Aortic smooth muscle cell (primary cell): ENCODE data around the gene OR10A7. TPM values are rescaled to one million over a fixed set of nuclear protein-coding genes. Genes with fewer than 3 reads are reported as not detected.

Experiments
- total RNA-seq: library from RNA; depleted of rRNA; stranded (reverse); fragments of >200 nt; gene quantifications from 2 replicates; pipeline ENCODE4 v1.2.3, GENCODE V29; 2014

Gene OR10A7, protein sequence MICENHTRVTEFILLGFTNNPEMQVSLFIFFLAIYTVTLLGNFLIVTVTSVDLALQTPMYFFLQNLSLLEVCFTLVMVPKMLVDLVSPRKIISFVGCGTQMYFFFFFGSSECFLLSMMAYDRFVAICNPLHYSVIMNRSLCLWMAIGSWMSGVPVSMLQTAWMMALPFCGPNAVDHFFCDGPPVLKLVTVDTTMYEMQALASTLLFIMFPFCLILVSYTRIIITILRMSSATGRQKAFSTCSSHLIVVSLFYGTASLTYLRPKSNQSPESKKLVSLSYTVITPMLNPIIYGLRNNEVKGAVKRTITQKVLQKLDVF
- total RNA-seq: not detected in 2 replicates

DNA sequence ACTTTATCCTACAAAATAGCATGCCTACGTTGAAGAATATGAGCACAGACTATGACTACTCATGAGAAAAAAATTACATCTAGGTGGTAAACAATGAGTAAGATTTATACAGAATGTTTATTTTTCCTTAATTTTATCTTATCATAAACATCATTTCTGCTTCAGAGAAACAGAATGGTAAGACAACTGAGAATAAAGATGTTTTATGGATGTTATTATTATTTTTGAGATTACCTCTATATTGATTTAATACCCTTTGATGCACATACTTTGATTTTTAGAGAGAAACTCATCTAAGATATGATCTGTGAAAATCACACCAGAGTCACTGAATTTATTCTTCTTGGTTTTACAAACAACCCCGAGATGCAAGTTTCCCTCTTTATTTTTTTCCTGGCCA lies at the start of gene OR10A7:
TSS of gene OR10A7 (plus strand) at position 301 of the 400 bp plus-strand sequence. CDS start at position 301, 0 bp downstream.

DNA sequence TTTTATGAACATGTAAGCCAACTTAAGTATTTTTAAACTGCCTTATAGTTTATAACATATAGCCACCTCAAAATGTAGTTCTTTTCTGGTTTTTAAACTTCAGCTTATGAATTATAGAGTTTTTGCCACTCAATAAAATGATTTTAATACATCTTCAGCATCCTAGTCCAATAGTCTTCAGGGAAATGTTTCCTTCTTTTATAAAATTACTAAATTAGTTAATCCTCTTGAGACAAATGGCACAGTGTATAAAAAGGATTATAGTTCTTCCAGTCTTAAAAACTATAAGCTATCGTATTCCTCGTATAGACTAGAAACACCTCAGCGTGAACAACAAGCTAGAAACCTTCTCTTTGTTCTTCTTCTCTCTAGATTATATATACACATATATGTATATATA lies 23.5 kb downstream of the OR10A7 start, which contains the start of gene OR6C74:
TSS of gene OR6C74 (plus strand) at position 301 of the 400 bp plus-strand sequence. CDS start 2,679 bp downstream, outside the sequence.

Other genes starting within 250 kb of the OR10A7 start
- not detected in 2 replicates for gene TESPA1, start 236.3 kb upstream of the OR10A7 start, total RNA-seq
- not detected in 2 replicates for gene NEUROD4, start 201.1 kb upstream of the OR10A7 start, total RNA-seq
- not detected in 2 replicates for gene OR9K2, start 94.6 kb upstream of the OR10A7 start, total RNA-seq
- gene OR6C74, start 23.6 kb downstream of the OR10A7 start, total RNA-seq: not detected in 2 replicates
- gene OR6C6, start 75.5 kb downstream of the OR10A7 start, total RNA-seq: not detected in 2 replicates
- gene OR6C1, start 93.3 kb downstream of the OR10A7 start, total RNA-seq: not detected in 2 replicates
- gene OR6C3, start 109.7 kb downstream of the OR10A7 start, total RNA-seq: not detected in 2 replicates
- gene OR6C75, start 141.9 kb downstream of the OR10A7 start, total RNA-seq: not detected in 2 replicates
- gene OR6C65, start 179.5 kb downstream of the OR10A7 start, total RNA-seq: not detected in 2 replicates
- gene OR6C76, start 205.2 kb downstream of the OR10A7 start, total RNA-seq: not detected in 2 replicates
- not detected in 2 replicates for gene OR6C2, start 223.1 kb downstream of the OR10A7 start, total RNA-seq
- not detected in 2 replicates for gene OR6C70, start 249.1 kb downstream of the OR10A7 start, total RNA-seq